HepG2 (cell line): ENCODE measurements around the gene TUBGCP6. TPM values are rescaled to one million over a fixed set of nuclear protein-coding genes. Genes with fewer than 3 reads are reported as not detected.
A peak's percentile ranks its signal among the peaks of the same experiment; 100 is the strongest.

Source experiments
- ATAC-seq: fragments of 200-7000 bp; cut with Tn5 transposase; 3 replicates; pipeline ENCODE4 v1.9.1; 2020; ENCODE audit warnings: mild to moderate bottlenecking, moderate library complexity
- BruUV-seq: library from RNA; stranded (reverse); fragments of 400-500 nt; replicated peaks from 2 replicates; lab custom pipeline; 2021; lab: Mats Ljungman, UMichigan
- CTCF ChIA-PET: fragments of 300-600 bp; formaldehyde crosslinking; extraction: SDS; loops from one replicate; lab custom pipeline; 2021; ENCODE audit warnings: low total read pairs, inconsistent platforms, low intra/inter-chr PET ratio; lab: Yijun Ruan, JAX
- POLR2A ChIA-PET: fragments of 350-600 bp; sonication (Branson Sonifier 250); formaldehyde crosslinking; loops from one replicate; lab custom pipeline; 2020; ENCODE audit warnings: antibody characterized with exemption, inconsistent platforms; lab: Yijun Ruan, JAX
- DNase-seq: peaks from one replicate; pipeline ENCODE4 v3.0.0-alpha.2; 2015; ENCODE audit warnings: low spot score
- FAIRE-seq: peaks from 3 replicates; lab custom pipeline; 2011; peaks lifted over from hg19 to GRCh38; lab: Jason Lieb, UNC
- H2AFZ ChIP-seq: one replicate; pipeline ENCODE4 v1.6.1; 2011; ENCODE audit warnings: low read length, inconsistent platforms
- H3K27ac ChIP-seq: fragments of 300-600 bp; 3 replicates; pipeline ENCODE4 v1.8.0; 2011; ENCODE audit warnings: mixed run types, mild to moderate bottlenecking, mixed read lengths, low read length, inconsistent platforms; ENCODE audit not compliant: insufficient read depth; ENCODE audit errors: extremely low read length
- H3K27me3 ChIP-seq, 2 experiments: fragments of 200-600 bp in 1 of 2; 2 replicates in 1 of 2; 3 replicates in 1 of 2; pipeline versions ENCODE4 v1.6.0 to v1.8.0; 2011; ENCODE audit warnings: low read length in 2 of 2, mild to moderate bottlenecking in 2 of 2, moderate library complexity in 2 of 2, inconsistent platforms in 1 of 2; ENCODE audit not compliant: insufficient read depth in 2 of 2, control insufficient read depth in 1 of 2
- H3K36me3 ChIP-seq, 2 experiments: fragments of 200-600 bp in 1 of 2; replicated peaks in 1 of 2; 2 replicates in 1 of 2; 3 replicates in 1 of 2; pipeline versions ENCODE4 v1.5.1 to v1.8.0; 2011; ENCODE audit warnings: low read length in 2 of 2, inconsistent platforms in 1 of 2; ENCODE audit not compliant: insufficient read depth in 2 of 2, control insufficient read depth in 1 of 2
- H3K4me1 ChIP-seq: 2 replicates; pipeline ENCODE4 v1.5.1; 2012; ENCODE audit warnings: low read length, inconsistent platforms; ENCODE audit not compliant: insufficient read depth
- H3K4me2 ChIP-seq: 2 replicates; pipeline ENCODE4 v1.6.0; 2011; ENCODE audit warnings: low read depth, low read length, inconsistent platforms
- H3K4me3 ChIP-seq, 3 experiments: fragments of 200-600 bp in 1 of 3; sonication (generic), shearing (Covaris generic) in 1 of 3; replicated peaks in 1 of 3; 2 replicates each; pipeline ENCODE4 v1.5.1; 2011 to 2016; ENCODE audit warnings: low read length in 3 of 3, inconsistent platforms in 2 of 3, low read depth in 2 of 3, mild to moderate bottlenecking in 2 of 3, control low read depth in 1 of 3, mixed read lengths in 1 of 3; ENCODE audit not compliant: insufficient read depth in 1 of 3
- H3K79me2 ChIP-seq: one replicate; pipeline ENCODE4 v1.6.1; 2011; ENCODE audit warnings: low read length, inconsistent platforms; ENCODE audit not compliant: insufficient read depth
- H3K9ac ChIP-seq: 2 replicates; pipeline ENCODE4 v1.6.0; 2011; ENCODE audit warnings: mild to moderate bottlenecking, low read depth, low read length, inconsistent platforms; ENCODE audit not compliant: insufficient read depth
- H3K9me3 ChIP-seq: 2 replicates; pipeline ENCODE4 v1.5.1; 2012; ENCODE audit warnings: mild to moderate bottlenecking, low read length
- H4K20me1 ChIP-seq: 2 replicates; pipeline ENCODE4 v1.6.0; 2011; ENCODE audit warnings: inconsistent platforms, mild to moderate bottlenecking, low read length, moderate library complexity; ENCODE audit not compliant: insufficient read depth
- HNRNPUL1 ChIP-seq: fragments of 200-400 bp; formaldehyde crosslinking; IDR thresholded peaks from 2 replicates; pipeline ENCODE4 v1.6.1; 2017; ENCODE audit warnings: low read depth, mild to moderate bottlenecking, low read length, moderate library complexity
- KAT2B ChIP-seq: fragments of 150-350 bp; IDR thresholded peaks from 2 replicates; pipeline ENCODE4 v1.6.1; 2014; ENCODE audit warnings: low read depth, low read length, borderline replicate concordance
- KLF12 ChIP-seq: sonication (generic); formaldehyde crosslinking; IDR thresholded peaks from 2 replicates; pipeline ENCODE4 v1.4.0; 2020; ENCODE audit warnings: missing genetic modification reagents, borderline replicate concordance
- KMT2A ChIP-seq: sonication (generic); formaldehyde crosslinking; IDR thresholded peaks from 2 replicates; pipeline ENCODE4 v1.4.0; 2020; ENCODE audit warnings: missing genetic modification reagents
- MYNN ChIP-seq: sonication (generic); formaldehyde crosslinking; IDR thresholded peaks from 2 replicates; pipeline ENCODE4 v1.4.0; 2020; ENCODE audit warnings: mild to moderate bottlenecking, low read depth, missing genetic modification reagents
- NCOA2 ChIP-seq: sonication (generic); formaldehyde crosslinking; IDR thresholded peaks from 2 replicates; pipeline ENCODE4 v1.8.0; 2022; ENCODE audit warnings: inconsistent platforms
- PCBP1 ChIP-seq: fragments of 200-400 bp; formaldehyde crosslinking; IDR thresholded peaks from 2 replicates; pipeline ENCODE4 v1.6.1; 2017; ENCODE audit warnings: mild to moderate bottlenecking, low read depth, low read length, borderline replicate concordance
- RBM22 ChIP-seq: fragments of 200-400 bp; formaldehyde crosslinking; optimal IDR thresholded peaks from 2 replicates; pipeline ENCODE3; 2017; ENCODE audit warnings: mild to moderate bottlenecking, low read length, moderate library complexity
- SETDB1 ChIP-seq: sonication (generic); formaldehyde crosslinking; IDR thresholded peaks from 2 replicates; pipeline ENCODE4 v1.5.1; 2020; ENCODE audit warnings: missing genetic modification reagents, mild to moderate bottlenecking, borderline replicate concordance
- TSC22D2 ChIP-seq: sonication (generic); formaldehyde crosslinking; IDR thresholded peaks from 2 replicates; pipeline ENCODE4 v1.5.1; 2020; ENCODE audit warnings: missing genetic modification reagents, mild to moderate bottlenecking, borderline replicate concordance
- ZBTB3 ChIP-seq: sonication (generic); formaldehyde crosslinking; IDR thresholded peaks from 2 replicates; pipeline ENCODE4 v1.4.0; 2020; ENCODE audit warnings: low read depth, mild to moderate bottlenecking, moderate library complexity, missing genetic modification reagents, borderline replicate concordance
- ZNF230 ChIP-seq: sonication (generic); formaldehyde crosslinking; IDR thresholded peaks from 2 replicates; pipeline ENCODE4 v1.4.0; 2020; ENCODE audit warnings: mild to moderate bottlenecking, missing genetic modification reagents
- ZNF34 ChIP-seq: sonication (generic); formaldehyde crosslinking; IDR thresholded peaks from 2 replicates; pipeline ENCODE4 v1.4.0; 2020; ENCODE audit warnings: mild to moderate bottlenecking, missing genetic modification reagents, borderline replicate concordance
- ZNF558 ChIP-seq: sonication (generic); formaldehyde crosslinking; IDR thresholded peaks from 2 replicates; pipeline ENCODE4 v1.9.0; 2022; ENCODE audit warnings: mild to moderate bottlenecking, missing genetic modification reagents, borderline replicate concordance
- ZSCAN12 ChIP-seq: sonication (generic); formaldehyde crosslinking; IDR thresholded peaks from 2 replicates; pipeline ENCODE4 v1.9.0; 2021; ENCODE audit warnings: mild to moderate bottlenecking, missing genetic modification reagents
- WGBS: methylation state at CpG from one replicate; pipeline ENCODE4 v1.1.6; 2017; ENCODE audit warnings: low lambda C conversion rate; 5-methylcytosine and 5-hydroxymethylcytosine counted together
- in situ Hi-C: cut with HindIII; loops from 2 replicates; pipeline ENCODE4 v1.10.0; 2017; ENCODE audit warnings: low pct_unique_long_range_greater_than_20kb; ENCODE audit not compliant: extremely low pct_ligation_motif_present
- intact Hi-C: fragments of 100-400 bp; cut with micrococcal nuclease; formaldehyde crosslinking; loops from one replicate; pipeline ENCODE4 v1.10.0; 2022; ENCODE audit not compliant: unreplicated experiment
- polyA plus RNA-seq, 8 experiments: library from polyadenylated mRNA; depleted of rRNA in 3 of 8; stranded (reverse) in 7 of 8; unstranded in 1 of 8; fragments of >200 nt; fragmentation: Illumina TruSeq in 4 of 8; extraction: Trizol in 4 of 8; gene quantifications; 2 replicates each; pipeline versions ENCODE4 v1.2.1 to v1.2.3, GENCODE V29; 2011 to 2016; ENCODE audit warnings: low read depth in 4 of 8, missing spikeins in 1 of 8, mixed read lengths in 1 of 8; ENCODE audit not compliant: insufficient read depth in 1 of 8
- total RNA-seq, 5 experiments: library from RNA; depleted of rRNA; stranded (reverse); fragments of >200 nt; fragmentation: Illumina TruSeq; extraction: Trizol; gene quantifications; 2 replicates each; pipeline ENCODE4 v1.2.3, GENCODE V29; 2016; ENCODE audit warnings: low read depth in 1 of 5
- TF ChIP-seq, protein P1 (sequence below): sonication (generic); formaldehyde crosslinking; IDR thresholded peaks from 2 replicates; pipeline ENCODE4 v1.8.1; 2023; ENCODE audit warnings: missing genetic modification reagents, inconsistent platforms, borderline replicate concordance

The TUBGCP6 gene
- total and polyA plus RNA-seq, 2 of the 13 experiments (the other 11 are each of a cell fraction or from before 2014, with no cell fraction given), result 14.6 to 15.7 TPM

DNA sequence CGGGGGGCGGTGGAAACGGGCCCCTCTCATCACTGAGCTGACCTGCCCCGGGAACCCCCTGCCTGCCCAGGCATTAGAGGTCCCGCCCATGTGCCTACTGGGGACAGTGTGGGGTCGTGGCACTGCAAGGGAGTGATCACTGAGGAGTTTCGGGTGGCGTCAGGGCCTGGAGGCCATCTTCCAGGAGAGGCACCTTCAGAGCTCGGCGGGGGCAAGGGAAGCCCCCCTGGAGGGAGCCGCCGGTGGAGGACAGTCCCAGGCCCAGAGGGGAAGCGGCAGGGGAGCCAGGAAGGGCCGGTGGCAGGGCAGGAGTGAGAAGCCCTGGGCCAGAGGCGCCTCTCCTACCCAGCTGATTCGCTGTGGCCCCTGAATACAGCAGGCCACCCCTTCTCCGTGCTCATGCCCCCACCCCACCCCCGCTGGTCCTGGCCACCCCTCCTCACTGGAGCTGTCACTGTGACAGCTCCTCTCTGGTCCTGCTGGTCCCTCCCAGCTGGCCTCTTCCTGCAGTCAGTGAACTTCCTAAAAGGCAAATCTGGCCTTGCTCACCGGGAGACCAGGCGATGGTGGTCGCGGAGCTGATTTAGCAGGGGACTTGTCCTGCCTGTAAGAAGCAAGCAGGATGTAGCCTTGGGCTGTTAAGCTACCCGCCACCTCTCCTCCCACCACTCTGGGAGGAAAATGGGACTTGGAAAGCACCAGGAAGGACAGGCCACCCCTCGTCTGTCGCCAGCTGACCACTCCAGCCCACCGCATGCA, 27.4 kb upstream of the TUBGCP6 start:
- peaks cover 39% of the 10 kb centered on the region for H3K4me1 ChIP-seq
- peaks cover 1 to 6% of the 10 kb centered on the region in 2 experiments; a peak in 3 of 5 replicates for H3K36me3 ChIP-seq
- ChIA-PET CTCF (interaction anchor here (0.9 to 2.3 kb wide), 3 partner anchors 20 to 70 kb away, joined by 3 to 8 read pairs (median 3); partner anchors contain the start of gene PPP6R2), POLR2A (interaction anchor here (1.2 to 1.6 kb wide), 2 partner anchors 9 to 22 kb away, joined by 3 to 7 read pairs; no protein-coding TSS in a partner anchor)
- H3K27ac ChIP-seq, result no peak overlapping the region
- H3K4me2 ChIP-seq, result no peak overlapping the region; the same call in 1 of the 2 replicates
- in situ Hi-C loops (no loop called here), intact Hi-C loops (no loop called here)
- TF ChIP-seq RBM22 (peak; percentile 48), KMT2A (CRISPR knock-in tag) (no peak), PCBP1 (0 out of 2 replicates have a peak, but pooled peaks have one; percentile 27)
- H3K9ac ChIP-seq, result no peak overlapping the region
- no peak for FAIRE-seq
- DNase-seq, result no peak
- peaks cover 10 to 32% of the 10 kb centered on the region in 2 experiments for H3K27me3 ChIP-seq
- no peak for ATAC-seq
- 76% methylated on average over 10 of the region's 26 CpGs for WGBS
- no peak overlapping the region for H2AFZ ChIP-seq
- peak overlapping the region in 1 of 3 experiments; percentile 62; a peak in 1 of 6 replicates for H3K4me3 ChIP-seq
- BruUV-seq, result no TSS peak
- peaks cover 10% of the 10 kb centered on the region; the same call in 1 of the 2 replicates for H4K20me1 ChIP-seq
- H3K79me2 ChIP-seq, result no peaks in the 10 kb centered on the region
- no peaks in the 10 kb centered on the region for H3K9me3 ChIP-seq

GRCh38 chr22:50271519-50271970, 26.7 kb upstream of the TUBGCP6 start:
- H3K79me2 ChIP-seq, result no peaks in the 10 kb centered on the region
- H3K4me2 ChIP-seq, result peak overlapping the region; percentile 74
- in situ Hi-C loops, result no loop called here
- ChIA-PET CTCF (interaction anchor here (0.7 to 2.3 kb wide), 4 partner anchors 19 to 71 kb away, joined by 3 to 8 read pairs (median 3); partner anchors contain the start of genes DENND6B and PPP6R2), POLR2A (interaction anchor here (1.2 to 1.6 kb wide), 2 partner anchors 9 to 23 kb away, joined by 3 to 7 read pairs; no protein-coding TSS in a partner anchor)
- ATAC-seq, result peak; percentile 45
- H3K4me3 ChIP-seq, result peak overlapping the region; percentile 28 to 62 (median 43); a peak in 4 of 6 replicates
- H4K20me1 ChIP-seq, result peaks cover 10% of the 10 kb centered on the region; the same call in 1 of the 2 replicates
- BruUV-seq, result no TSS peak
- H2AFZ ChIP-seq, result no peak overlapping the region
- intact Hi-C loops, result loop anchor here (2.0 kb wide), 1 partner anchor 71 kb away; the partner anchor contains the start of gene PPP6R2
- H3K27ac ChIP-seq, result no peak overlapping the region
- WGBS, result 0% methylated on average over 4 of the region's 45 CpGs
- no peak overlapping the region for H3K9ac ChIP-seq
- peaks cover 0 to 4% of the 10 kb centered on the region in 2 experiments; a peak in 3 of 5 replicates for H3K36me3 ChIP-seq
- peak; percentile 34 for DNase-seq
- peaks cover 10 to 36% of the 10 kb centered on the region in 2 experiments for H3K27me3 ChIP-seq
- no peak for FAIRE-seq
- no peaks in the 10 kb centered on the region for H3K9me3 ChIP-seq
- peaks cover 39% of the 10 kb centered on the region for H3K4me1 ChIP-seq
- TF ChIP-seq ZBTB3 (CRISPR knock-in tag) (no peak), ZNF558 (CRISPR knock-in tag) (no peak), ZSCAN12 (CRISPR knock-in tag) (no peak), ZNF34 (CRISPR knock-in tag) (no peak), TSC22D2 (CRISPR knock-in tag) (no peak), KAT2B (no peak), NCOA2 (CRISPR knock-in tag) (no peak), HNRNPUL1 (no peak), KLF12 (CRISPR knock-in tag) (peak; percentile 100), MYNN (CRISPR knock-in tag) (no peak), SETDB1 (CRISPR knock-in tag) (no peak), ZNF230 (CRISPR knock-in tag) (no peak)
- TF ChIP-seq, protein P1, sequence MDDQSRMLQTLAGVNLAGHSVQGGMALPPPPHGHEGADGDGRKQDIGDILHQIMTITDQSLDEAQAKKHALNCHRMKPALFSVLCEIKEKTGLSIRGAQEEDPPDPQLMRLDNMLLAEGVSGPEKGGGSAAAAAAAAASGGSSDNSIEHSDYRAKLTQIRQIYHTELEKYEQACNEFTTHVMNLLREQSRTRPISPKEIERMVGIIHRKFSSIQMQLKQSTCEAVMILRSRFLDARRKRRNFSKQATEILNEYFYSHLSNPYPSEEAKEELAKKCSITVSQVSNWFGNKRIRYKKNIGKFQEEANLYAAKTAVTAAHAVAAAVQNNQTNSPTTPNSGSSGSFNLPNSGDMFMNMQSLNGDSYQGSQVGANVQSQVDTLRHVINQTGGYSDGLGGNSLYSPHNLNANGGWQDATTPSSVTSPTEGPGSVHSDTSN (CRISPR knock-in tag), result no peak
